SU-DHL-6 (cell line): ENCODE data around the gene CFAP206.

ENCODE experiments used
- H2AFZ ChIP-seq: fragments of 200-600 bp; sonication (generic); 2 replicates; pipeline ENCODE4 v1.6.1; 2014; ENCODE audit warnings: low read depth, mild to moderate bottlenecking, moderate library complexity, mixed read lengths, antibody characterized with exemption, low read length; ENCODE audit not compliant: severe bottlenecking
- H3F3A ChIP-seq: fragments of 200-600 bp; shearing (Covaris generic); 2 replicates; pipeline ENCODE4 v1.6.0; 2016; ENCODE audit warnings: antibody characterized with exemption, mild to moderate bottlenecking; ENCODE audit not compliant: insufficient read depth
- H3K27ac ChIP-seq: fragments of 200-600 bp; sonication (generic); 2 replicates; pipeline ENCODE4 v1.5.1; 2016; ENCODE audit warnings: low read depth, mild to moderate bottlenecking, low read length, moderate library complexity, mixed read lengths
- H3K27me3 ChIP-seq: fragments of 200-600 bp; sonication (generic), shearing (Covaris generic); 2 replicates; pipeline ENCODE4 v1.6.0; 2014; ENCODE audit warnings: mild to moderate bottlenecking, low read length
- H3K36me3 ChIP-seq: fragments of 200-600 bp; sonication (generic); 2 replicates; pipeline ENCODE4 v1.6.1; 2014; ENCODE audit warnings: mild to moderate bottlenecking, low read length, mixed read lengths
- H3K4me2 ChIP-seq: fragments of 300-600, 200-600 bp; shearing (Covaris generic), sonication (generic); 2 replicates; pipeline ENCODE4 v1.6.0; 2014; ENCODE audit warnings: low read length, low read depth, mild to moderate bottlenecking; ENCODE audit not compliant: poor library complexity, severe bottlenecking
- H3K4me3 ChIP-seq: fragments of 200-600 bp; sonication (generic); 2 replicates; pipeline ENCODE4 v1.5.1; 2014; ENCODE audit warnings: antibody characterized with exemption, low read length, mild to moderate bottlenecking, mixed read lengths; ENCODE audit not compliant: insufficient read depth, poor library complexity, severe bottlenecking
- H3K79me2 ChIP-seq: fragments of 200-600 bp; sonication (generic); 2 replicates; pipeline ENCODE4 v1.6.1; 2014; ENCODE audit warnings: mild to moderate bottlenecking, low read length, moderate library complexity; ENCODE audit not compliant: insufficient read depth
- H3K9ac ChIP-seq: fragments of 200-600 bp; sonication (generic); 2 replicates; pipeline ENCODE4 v1.7.0; 2014; ENCODE audit warnings: mild to moderate bottlenecking, low read length
- H3K9me2 ChIP-seq: fragments of 200-600 bp; sonication (generic); replicated peaks from 2 replicates; pipeline ENCODE4 v1.6.1; 2014; ENCODE audit warnings: low read length; ENCODE audit not compliant: insufficient read depth
- H3K9me3 ChIP-seq: fragments of 200-600 bp; sonication (generic); 2 replicates; pipeline ENCODE4 v1.6.1; 2014; ENCODE audit warnings: low read length, mixed read lengths; ENCODE audit not compliant: insufficient read depth
- H4K20me1 ChIP-seq: fragments of 200-600 bp; sonication (generic); 2 replicates; pipeline ENCODE4 v1.6.1; 2014; ENCODE audit warnings: low read depth, mild to moderate bottlenecking, antibody characterized with exemption, low read length, moderate library complexity, mixed read lengths
- EZH2phosphoT487 ChIP-seq: fragments of 200-600 bp; sonication (generic), shearing (Covaris generic); conservative IDR thresholded peaks from 2 replicates; pipeline ENCODE4 v1.6.1; 2018; ENCODE audit warnings: mild to moderate bottlenecking, antibody characterized with exemption, low read length, moderate library complexity, mixed read lengths
- TF ChIP-seq, protein P1 (sequence below): fragments of 200-600 bp; sonication (generic); IDR thresholded peaks from one replicate; pipeline ENCODE4 v1.5.1; 2017; ENCODE audit warnings: antibody characterized with exemption, mild to moderate bottlenecking, low read length, moderate library complexity; ENCODE audit not compliant: insufficient read depth, poor library complexity, severe bottlenecking

Gene CFAP206

GRCh38 chr6:87407901-87408720, at the start of gene CFAP206:
CFAP206 (plus strand) TSS chr6:87407972; CDS start chr6:87409840, 1,868 bp downstream.
- no peak for TF ChIP-seq EZH2phosphoT487
- TF ChIP-seq, protein P1, sequence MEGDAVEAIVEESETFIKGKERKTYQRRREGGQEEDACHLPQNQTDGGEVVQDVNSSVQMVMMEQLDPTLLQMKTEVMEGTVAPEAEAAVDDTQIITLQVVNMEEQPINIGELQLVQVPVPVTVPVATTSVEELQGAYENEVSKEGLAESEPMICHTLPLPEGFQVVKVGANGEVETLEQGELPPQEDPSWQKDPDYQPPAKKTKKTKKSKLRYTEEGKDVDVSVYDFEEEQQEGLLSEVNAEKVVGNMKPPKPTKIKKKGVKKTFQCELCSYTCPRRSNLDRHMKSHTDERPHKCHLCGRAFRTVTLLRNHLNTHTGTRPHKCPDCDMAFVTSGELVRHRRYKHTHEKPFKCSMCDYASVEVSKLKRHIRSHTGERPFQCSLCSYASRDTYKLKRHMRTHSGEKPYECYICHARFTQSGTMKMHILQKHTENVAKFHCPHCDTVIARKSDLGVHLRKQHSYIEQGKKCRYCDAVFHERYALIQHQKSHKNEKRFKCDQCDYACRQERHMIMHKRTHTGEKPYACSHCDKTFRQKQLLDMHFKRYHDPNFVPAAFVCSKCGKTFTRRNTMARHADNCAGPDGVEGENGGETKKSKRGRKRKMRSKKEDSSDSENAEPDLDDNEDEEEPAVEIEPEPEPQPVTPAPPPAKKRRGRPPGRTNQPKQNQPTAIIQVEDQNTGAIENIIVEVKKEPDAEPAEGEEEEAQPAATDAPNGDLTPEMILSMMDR = no peak
- Histone ChIP-seq H3K9me2 (no peaks in the 10 kb centered on the region), H2AFZ (peak within 1 kb of the TSS; percentile 98), H3K9me3 (no peaks in the 10 kb centered on the region), H3K36me3 (no peaks in the 10 kb centered on the region), H3K27ac (peak within 1 kb of the TSS; percentile 39), H3K9ac (peak within 1 kb of the TSS; percentile 61), H3K4me3 (peak within 1 kb of the TSS; percentile 68), H3K4me2 (peak within 1 kb of the TSS; percentile 65), H3F3A (peaks cover 12% of the 10 kb centered on the region), H3K27me3 (no peaks in the 10 kb centered on the region), H3K79me2 (no peaks in the 10 kb centered on the region), H4K20me1 (no peaks in the 10 kb centered on the region)

- no peaks in the 10 kb centered on the region for H3K79me2 ChIP-seq
- no peak overlapping the region for H2AFZ ChIP-seq
- no peaks in the 10 kb centered on the region for H3K27me3 ChIP-seq
- TF ChIP-seq, protein P1 = no peak
- no peak for TF ChIP-seq EZH2phosphoT487
- H3K36me3 ChIP-seq = no peaks in the 10 kb centered on the region
- H3K9ac ChIP-seq = no peak overlapping the region
- no peak overlapping the region for H3K4me2 ChIP-seq
- H3K9me3 ChIP-seq = 0 out of 2 replicates have a peak, but pooled peaks cover 5% of the 10 kb centered on the region
- no peak overlapping the region for H3K27ac ChIP-seq
- no peaks in the 10 kb centered on the region for H3K9me2 ChIP-seq
- H4K20me1 ChIP-seq = no peaks in the 10 kb centered on the region
- no peak overlapping the region for H3K4me3 ChIP-seq
- no peaks in the 10 kb centered on the region for H3F3A ChIP-seq
These were observed 43.0 kb upstream of the CFAP206 start for GRCh38 chr6:87364602-87365252.

DNA sequence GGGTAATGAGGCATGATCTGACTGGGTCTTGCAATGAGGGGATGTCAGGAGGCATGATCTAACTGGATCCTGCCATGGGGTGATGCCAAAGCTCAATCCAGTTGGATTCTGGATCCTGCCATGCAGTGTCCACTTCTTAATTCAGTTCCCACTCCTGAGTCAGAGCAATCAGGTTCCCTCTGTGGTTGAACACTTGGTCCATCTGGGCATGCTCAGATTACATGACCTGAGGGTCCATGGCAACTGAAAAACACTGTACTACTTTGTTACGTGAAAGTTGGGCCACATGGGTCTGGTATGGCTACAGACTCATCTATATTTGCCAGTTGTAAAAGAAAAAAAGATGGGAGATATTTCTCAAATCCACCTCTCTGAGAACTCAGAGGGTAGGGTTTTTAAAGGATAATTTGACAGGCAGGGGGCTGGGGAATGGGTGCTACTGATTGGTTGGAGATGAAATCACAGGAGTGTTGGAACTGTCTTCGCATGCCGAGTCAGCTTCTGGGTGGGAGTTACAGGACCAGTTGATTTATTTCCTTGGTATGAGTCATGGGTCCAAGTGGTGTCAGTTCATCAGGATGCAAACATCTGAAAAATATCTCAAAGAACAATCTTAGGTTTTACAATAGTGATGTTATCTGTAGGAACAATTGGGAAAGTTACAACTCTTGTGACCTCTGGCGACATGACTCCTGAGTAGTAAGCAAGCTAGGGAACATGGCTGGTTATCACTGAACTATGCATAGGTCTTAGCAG, 41.5 kb upstream of the CFAP206 start:
- Histone ChIP-seq H3F3A (no peaks in the 10 kb centered on the region), H3K27ac (no peak overlapping the region)
- TF ChIP-seq, protein P1 = no peak
- TF ChIP-seq EZH2phosphoT487 = no peak

More for the DNA sequence above, 41.5 kb upstream of the CFAP206 start:
- Histone ChIP-seq H3K4me3 (no peak overlapping the region), H3K79me2 (no peaks in the 10 kb centered on the region), H3K36me3 (no peaks in the 10 kb centered on the region), H3K9me3 (0 out of 2 replicates have a peak, but pooled peaks cover 5% of the 10 kb centered on the region), H3K9ac (no peak overlapping the region), H3K27me3 (no peaks in the 10 kb centered on the region), H4K20me1 (no peaks in the 10 kb centered on the region), H3K4me2 (no peak overlapping the region), H2AFZ (no peak overlapping the region), H3K9me2 (no peaks in the 10 kb centered on the region)
